ENCODE measurements around the gene HOXC11.

Gene HOXC11

GRCh38 chr12:53975064-53975471, 2.1 kb downstream of the HOXC11 start:
- no peak for DNase-seq

- DNase-seq, result no peak
Measured at GRCh38 chr12:53975479-53976152, 2.7 kb downstream of the HOXC11 start.

- DNase-seq, result no peak
Measured at GRCh38 chr12:53976172-53976822, 3.4 kb downstream of the HOXC11 start.

GRCh38 chr12:53976823-53977595, 4.1 kb downstream of the HOXC11 start:
- DNase-seq, result no peak

- DNase-seq, result no peak
Measured at GRCh38 chr12:53977596-53978445, 4.9 kb downstream of the HOXC11 start.

- no peak for DNase-seq
Measured at GRCh38 chr12:53978477-53979356, 5.8 kb downstream of the HOXC11 start.

GRCh38 chr12:53980104-53980801, 7.3 kb downstream of the HOXC11 start:
- DNase-seq, result no peak

- DNase-seq, result no peak
Measured at GRCh38 chr12:53980802-53981496, 8.0 kb downstream of the HOXC11 start.

GRCh38 chr12:53981634-53982565, 9.0 kb downstream of the HOXC11 start:
- DNase-seq, result no peak

GRCh38 chr12:53982648-53983567, 10.0 kb downstream of the HOXC11 start:
- no peak for DNase-seq

GRCh38 chr12:53983568-53983949, 10.6 kb downstream of the HOXC11 start:
- no peak for DNase-seq

- no peak for DNase-seq
Measured at GRCh38 chr12:53983950-53984572, 11.1 kb downstream of the HOXC11 start.

- DNase-seq, result peak in 2 of 4 experiments; percentile 14 to 62
Measured at GRCh38 chr12:53984901-53985691, 12.2 kb downstream of the HOXC11 start, which contains the start of gene HOXC10. Gene HOXC10, plus strand, starts transcription at chr12:53985146. Its CDS starts 114 bp downstream, at chr12:53985260.

- DNase-seq, result no peak
Measured at GRCh38 chr12:53985692-53985993, 12.7 kb downstream of the HOXC11 start.

GRCh38 chr12:53985994-53986685, 13.2 kb downstream of the HOXC11 start:
- DNase-seq, result no peak

Measured in activated CD4-positive, CD25-positive, alpha-beta regulatory T cell (primary cell).